Neural cell (in vitro differentiated cells): ENCODE results near the gene LUC7L2. TPM values are rescaled to one million over a fixed set of nuclear protein-coding genes. Genes with fewer than 3 reads are reported as not detected.
"Not testable (repeated sequence)": the region's sequence is repeated elsewhere in the genome, so short reads cannot be mapped to it uniquely, and the experiment has no call there.

Experiments used
- H2AFZ ChIP-seq: fragments of 200-600, 300-800 bp; sonication (generic), shearing (Covaris generic); 2 replicates; pipeline ENCODE4 v1.6.0; 2014; ENCODE audit warnings: low read depth, mild to moderate bottlenecking, antibody characterized with exemption, low read length, moderate library complexity
- H3F3A ChIP-seq: fragments of 200-600 bp; shearing (Covaris generic); 2 replicates; pipeline ENCODE4 v1.6.1; 2016; ENCODE audit warnings: mild to moderate bottlenecking, moderate library complexity, mixed read lengths, antibody characterized with exemption, low read length; ENCODE audit not compliant: insufficient read depth, poor library complexity, severe bottlenecking
- H3K27ac ChIP-seq: fragments of 200-600, 300-800 bp; sonication (generic), shearing (Covaris generic); 2 replicates; pipeline ENCODE4 v1.5.1; 2014; ENCODE audit warnings: mild to moderate bottlenecking, low read length, moderate library complexity
- H3K27me3 ChIP-seq: fragments of 300-800, 200-600 bp; sonication (generic), shearing (Covaris generic); 2 replicates; pipeline ENCODE4 v1.6.0; 2014; ENCODE audit warnings: mild to moderate bottlenecking, low read depth, low read length, moderate library complexity; ENCODE audit not compliant: insufficient read depth
- H3K36me3 ChIP-seq: fragments of 300-800, 200-600 bp; sonication (generic), shearing (Covaris generic); 2 replicates; pipeline ENCODE4 v1.5.1; 2014; ENCODE audit warnings: mild to moderate bottlenecking, antibody characterized with exemption, low read length, moderate library complexity; ENCODE audit not compliant: insufficient read depth
- H3K4me2 ChIP-seq: fragments of 300-800, 200-600 bp; sonication (generic), shearing (Covaris generic); 2 replicates; pipeline ENCODE4 v1.6.0; 2014; ENCODE audit warnings: mild to moderate bottlenecking, low read length
- H3K4me3 ChIP-seq: fragments of 300-800, 200-600 bp; sonication (generic), shearing (Covaris generic); 2 replicates; pipeline ENCODE4 v1.5.1; 2014; ENCODE audit warnings: mild to moderate bottlenecking, low read length, moderate library complexity
- H3K79me2 ChIP-seq: fragments of 200-600 bp; shearing (Covaris generic); replicated peaks from 2 replicates; pipeline ENCODE4 v1.6.0; 2014; ENCODE audit warnings: mild to moderate bottlenecking, low read length, moderate library complexity; ENCODE audit not compliant: insufficient read depth
- H3K9ac ChIP-seq: fragments of 300-800, 200-600 bp; sonication (generic), shearing (Covaris generic); 2 replicates; pipeline ENCODE4 v1.6.1; 2016; ENCODE audit warnings: mild to moderate bottlenecking, low read length, mixed read lengths
- H3K9me2 ChIP-seq: fragments of 200-600 bp; shearing (Covaris generic); 2 replicates; pipeline ENCODE4 v1.6.1; 2016; ENCODE audit warnings: mild to moderate bottlenecking, low read length, mixed read lengths; ENCODE audit not compliant: insufficient read depth
- H3K9me3 ChIP-seq: fragments of 200-600, 300-800 bp; sonication (generic), shearing (Covaris generic); 2 replicates; pipeline ENCODE4 v1.6.1; 2016; ENCODE audit warnings: mild to moderate bottlenecking, mixed run types, low read length, moderate library complexity, mixed read lengths
- H4K20me1 ChIP-seq: fragments of 200-600 bp; shearing (Covaris generic); 2 replicates; pipeline ENCODE4 v1.6.1; 2016; ENCODE audit warnings: mild to moderate bottlenecking, mixed run types; ENCODE audit not compliant: insufficient read depth
- CTCF ChIP-seq: fragments of 450-650 bp; IDR thresholded peaks from 2 replicates; pipeline ENCODE4 v1.5.1; 2014; ENCODE audit warnings: antibody characterized with exemption, mild to moderate bottlenecking, moderate library complexity; ENCODE audit not compliant: poor library complexity, severe bottlenecking
- EP300 ChIP-seq: fragments of 450-650 bp; conservative IDR thresholded peaks from 2 replicates; pipeline ENCODE4 v1.6.1; 2014; ENCODE audit warnings: antibody characterized with exemption, mild to moderate bottlenecking, moderate library complexity; ENCODE audit not compliant: poor library complexity, severe bottlenecking
- EZH2 ChIP-seq: fragments of 200-600, 300-800 bp; shearing (Covaris generic), sonication (generic); IDR thresholded peaks from 2 replicates; pipeline ENCODE4 v1.6.1; 2014; ENCODE audit warnings: antibody characterized with exemption, low read length, borderline replicate concordance, mild to moderate bottlenecking; ENCODE audit not compliant: insufficient read depth, poor library complexity, severe bottlenecking
- MXI1 ChIP-seq: fragments of 450-650 bp; conservative IDR thresholded peaks from 2 replicates; pipeline ENCODE4 v1.6.1; 2014; ENCODE audit warnings: antibody characterized with exemption, mild to moderate bottlenecking; ENCODE audit not compliant: poor library complexity, severe bottlenecking
- POLR2AphosphoS5 ChIP-seq: IDR thresholded peaks from 2 replicates; pipeline ENCODE4 v1.6.1; 2012
- RAD21 ChIP-seq: fragments of 450-650 bp; conservative IDR thresholded peaks from 2 replicates; pipeline ENCODE4 v1.6.1; 2014; ENCODE audit warnings: antibody characterized with exemption, mild to moderate bottlenecking, moderate library complexity
- REST ChIP-seq: IDR thresholded peaks from 2 replicates; pipeline ENCODE4 v1.6.1; 2012; ENCODE audit warnings: borderline replicate concordance
- SMC3 ChIP-seq: fragments of 450-650 bp; conservative IDR thresholded peaks from 2 replicates; pipeline ENCODE4 v1.6.1; 2014; ENCODE audit warnings: antibody characterized with exemption, mild to moderate bottlenecking, moderate library complexity; ENCODE audit not compliant: poor library complexity
- TAF1 ChIP-seq: IDR thresholded peaks from 2 replicates; pipeline ENCODE4 v1.6.1; 2012; ENCODE audit warnings: low read depth
- polyA plus RNA-seq: library from polyadenylated mRNA; depleted of rRNA; stranded (reverse); fragments of >200 nt; gene quantifications from 2 replicates; pipeline ENCODE4 v1.2.3, GENCODE V29; 2014

The LUC7L2 gene
- polyA plus RNA-seq, 1 donor from 2014 or later = 153 TPM

- Histone ChIP-seq H3K27ac (no peak overlapping the region), H3F3A (no peaks in the 10 kb centered on the region), H3K4me3 (no peak overlapping the region), H3K9me3 (no peaks in the 10 kb centered on the region), H3K9ac (no peak overlapping the region), H2AFZ (no peak overlapping the region), H3K27me3 (no peaks in the 10 kb centered on the region), H3K36me3 (no peaks in the 10 kb centered on the region), H3K4me2 (no peak overlapping the region), H4K20me1 (no peaks in the 10 kb centered on the region), H3K79me2 (no peaks in the 10 kb centered on the region), H3K9me2 (no peaks in the 10 kb centered on the region)
- TF ChIP-seq EZH2 = no peak
- no peak for TF ChIP-seq EP300
- TF ChIP-seq CTCF = no peak
- TF ChIP-seq REST = no peak
- TF ChIP-seq SMC3 = no peak
- no peak for TF ChIP-seq RAD21
- TF ChIP-seq TAF1 = no peak
- no peak for TF ChIP-seq MXI1
- TF ChIP-seq POLR2AphosphoS5 = no peak
Observed at GRCh38 chr7:139456511-139456910, 96.8 kb downstream of the LUC7L2 start.

- Histone ChIP-seq H3K9ac (no peak overlapping the region), H3K4me2 (no peak overlapping the region), H2AFZ (no peak overlapping the region), H3K4me3 (no peak overlapping the region), H3F3A (no peaks in the 10 kb centered on the region), H3K9me3 (no peaks in the 10 kb centered on the region), H4K20me1 (no peaks in the 10 kb centered on the region), H3K36me3 (no peaks in the 10 kb centered on the region), H3K79me2 (no peaks in the 10 kb centered on the region), H3K27me3 (no peaks in the 10 kb centered on the region), H3K27ac (no peak overlapping the region), H3K9me2 (no peaks in the 10 kb centered on the region)
- TF ChIP-seq POLR2AphosphoS5 (no peak), EZH2 (no peak), MXI1 (no peak), RAD21 (no peak), REST (no peak), TAF1 (no peak), SMC3 (no peak), EP300 (no peak)
Observed at GRCh38 chr7:139457153-139457946, 97.7 kb downstream of the LUC7L2 start.

DNA sequence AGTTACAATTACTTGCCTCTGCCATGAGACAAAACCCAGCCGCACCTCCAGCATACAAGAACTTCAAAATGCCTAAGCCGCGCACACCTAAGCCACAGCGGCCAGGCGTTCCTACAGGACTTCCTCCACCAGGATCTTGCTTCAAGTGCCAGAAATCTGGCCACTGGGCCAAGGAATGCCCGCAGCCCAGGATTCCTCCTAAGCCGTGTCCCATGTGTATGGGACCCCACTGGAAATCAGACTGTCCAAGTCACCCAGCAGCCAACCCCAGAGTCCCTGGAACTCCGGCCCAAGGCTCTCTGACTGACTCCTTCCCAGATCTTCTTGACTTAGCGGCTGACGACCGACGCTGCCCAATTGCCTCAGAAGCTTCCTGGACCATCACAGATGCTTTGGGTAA lies 103.7 kb downstream of the LUC7L2 start:
- not testable (repeated sequence) for H3K27ac ChIP-seq, H3K27me3 ChIP-seq, H3K79me2 ChIP-seq

DNA sequence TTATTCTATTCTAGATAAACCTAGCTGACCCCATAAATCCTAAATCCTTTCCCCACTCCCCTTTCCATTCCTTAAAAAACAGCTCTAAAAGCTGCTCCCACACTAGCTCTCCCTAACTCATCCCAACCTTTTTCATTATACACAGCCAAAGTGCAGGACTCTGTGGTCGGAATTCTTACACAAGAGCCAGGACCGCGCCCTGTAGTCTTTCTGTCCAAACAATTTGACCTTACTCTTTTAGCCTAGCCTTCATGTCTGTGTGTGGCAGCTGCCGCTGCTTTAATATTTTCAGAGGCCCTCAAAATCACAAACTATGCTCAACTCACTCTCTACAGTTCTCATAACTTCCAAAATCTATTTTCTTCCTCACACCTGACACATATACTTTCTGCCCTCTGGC lies 104.8 kb downstream of the LUC7L2 start:
- not testable (repeated sequence) for H2AFZ ChIP-seq, H3K27me3 ChIP-seq, H3K4me3 ChIP-seq, H3K4me2 ChIP-seq, H3K27ac ChIP-seq, H3K79me2 ChIP-seq, H3K9me3 ChIP-seq, H3K9me2 ChIP-seq, H3F3A ChIP-seq, H3K9ac ChIP-seq, H3K36me3 ChIP-seq, H4K20me1 ChIP-seq

More for the DNA sequence above, 103.7 kb downstream of the LUC7L2 start:
- H3K9ac ChIP-seq, H3K9me2 ChIP-seq, H3K36me3 ChIP-seq, H3K4me2 ChIP-seq, H3F3A ChIP-seq, H3K9me3 ChIP-seq, H3K4me3 ChIP-seq, H4K20me1 ChIP-seq, H2AFZ ChIP-seq: not testable (repeated sequence)
